Stromal cell of bone marrow (primary cell): ENCODE data around the gene MAGI1.

Source experiments
- DNase-seq: peaks from one replicate; pipeline ENCODE4 v3.0.0-alpha.2; 2012; ENCODE audit warnings: low read depth

MAGI1 gene

GRCh38 chr3:65412588-65412987 is 626.1 kb downstream of the MAGI1 start:
- no peak for DNase-seq

GRCh38 chr3:65411367-65411766 is 627.4 kb downstream of the MAGI1 start:
- no peak for DNase-seq

GRCh38 chr3:65409176-65409569 is 629.5 kb downstream of the MAGI1 start:
- no peak for DNase-seq

- no peak for DNase-seq
These were observed 630.1 kb downstream of the MAGI1 start for GRCh38 chr3:65408531-65409175.

- DNase-seq, result no peak
These were observed 632.2 kb downstream of the MAGI1 start for GRCh38 chr3:65406470-65406869.

GRCh38 chr3:65402597-65402996 is 636.1 kb downstream of the MAGI1 start:
- DNase-seq, result peak; percentile 94

GRCh38 chr3:65401359-65402305 is 637.1 kb downstream of the MAGI1 start:
- no peak for DNase-seq

- DNase-seq, result no peak
These were observed 637.8 kb downstream of the MAGI1 start for GRCh38 chr3:65400899-65401298.

- no peak for DNase-seq
These were observed 639.8 kb downstream of the MAGI1 start for GRCh38 chr3:65398953-65399352.

GRCh38 chr3:65396078-65396477 is 642.6 kb downstream of the MAGI1 start:
- DNase-seq, result no peak

- no peak for DNase-seq
These were observed 647.6 kb downstream of the MAGI1 start for GRCh38 chr3:65391068-65391467.

GRCh38 chr3:65385805-65386204 is 652.9 kb downstream of the MAGI1 start:
- DNase-seq, result no peak

- no peak for DNase-seq
These were observed 657.2 kb downstream of the MAGI1 start for GRCh38 chr3:65381496-65382010.

- DNase-seq, result no peak
These were observed 659.5 kb downstream of the MAGI1 start for GRCh38 chr3:65379223-65379622.

GRCh38 chr3:65377637-65378036 is 661.1 kb downstream of the MAGI1 start:
- DNase-seq, result no peak

- DNase-seq, result no peak
These were observed 662.3 kb downstream of the MAGI1 start for GRCh38 chr3:65376426-65376825.

- no peak for DNase-seq
These were observed 667.7 kb downstream of the MAGI1 start for GRCh38 chr3:65371053-65371452.

- DNase-seq, result no peak
These were observed 669.9 kb downstream of the MAGI1 start for GRCh38 chr3:65368866-65369265.

- no peak for DNase-seq
These were observed 676.0 kb downstream of the MAGI1 start for GRCh38 chr3:65362688-65363087.

- DNase-seq, result no peak
These were observed 677.3 kb downstream of the MAGI1 start for GRCh38 chr3:65361448-65361847.

- no peak for DNase-seq
These were observed 682.1 kb downstream of the MAGI1 start for GRCh38 chr3:65356331-65357248.

- no peak for DNase-seq
These were observed 683.8 kb downstream of the MAGI1 start for GRCh38 chr3:65354880-65355279.
